ENCODE measurements around the gene NME9. TPM values are rescaled to one million over a fixed set of nuclear protein-coding genes. Genes with fewer than 3 reads are reported as not detected.

Gene NME9
- polyA plus RNA-seq, 6 donors from 2014 or later: 0.34 to 1.2 (median 0.87) TPM; not detected in 1

- H3K27ac Mint-ChIP-seq: no peak overlapping the region
- H3K9me3 Mint-ChIP-seq: peaks cover 3 to 14% (median 8%) of the 10 kb centered on the region in 7 donors
- peaks cover 53 to 77% (median 74%) of the 10 kb centered on the region in 3 donors for H3K27me3 Mint-ChIP-seq
- ATAC-seq (ENCODE audit: low read depth in 2 of 2) (no peak), DNase-seq (no peak)
- peaks cover 11 to 14% (median 13%) of the 10 kb centered on the region in 3 donors for H3K4me1 Mint-ChIP-seq
- no peak overlapping the region for H3K4me3 Mint-ChIP-seq
- peaks cover 0 to 9% of the 10 kb centered on the region in 2 donors for H3K36me3 Mint-ChIP-seq
Measured at GRCh38 chr3:138369151-138369900, 39.7 kb upstream of the NME9 start.

- Mint-ChIP-seq H3K27me3 (peaks cover 56 to 77% (median 73%) of the 10 kb centered on the region in 3 donors), H3K4me1 (peaks cover 11 to 14% (median 13%) of the 10 kb centered on the region in 3 donors), H3K9me3 (peaks cover 3 to 13% (median 7%) of the 10 kb centered on the region in 7 donors), H3K27ac (peak overlapping the region in 1 of 6 donors; percentile 17), H3K36me3 (peaks cover 0 to 8% of the 10 kb centered on the region in 2 donors), H3K4me3 (peak overlapping the region in 1 of 8 donors; percentile 2)
- no peak for ATAC-seq (ENCODE audit: low read depth in 2 of 2)
- no peak for DNase-seq
Measured at GRCh38 chr3:138367911-138368310, 38.3 kb upstream of the NME9 start.

- ATAC-seq (ENCODE audit: low read depth in 2 of 2) (no peak), DNase-seq (no peak)
- Mint-ChIP-seq H3K4me3 (no peak overlapping the region), H3K9me3 (peaks cover 3 to 13% (median 7%) of the 10 kb centered on the region in 7 donors), H3K27ac (no peak overlapping the region), H3K4me1 (peaks cover 11 to 14% (median 13%) of the 10 kb centered on the region in 3 donors), H3K27me3 (peaks cover 58 to 77% (median 75%) of the 10 kb centered on the region in 3 donors), H3K36me3 (peaks cover 0 to 8% of the 10 kb centered on the region in 2 donors)
Measured at GRCh38 chr3:138367326-138367850, 37.7 kb upstream of the NME9 start.

GRCh38 chr3:138366006-138366759 is 36.5 kb upstream of the NME9 start:
- H3K9me3 Mint-ChIP-seq: peaks cover 3 to 7% (median 5%) of the 10 kb centered on the region in 7 donors
- peaks cover under 1 to 5% (median 4%) of the 10 kb centered on the region in 3 donors for H3K4me1 Mint-ChIP-seq
- H3K27ac Mint-ChIP-seq: no peak overlapping the region
- H3K27me3 Mint-ChIP-seq: peaks cover 58 to 79% (median 76%) of the 10 kb centered on the region in 3 donors
- DNase-seq: no peak
- no peak overlapping the region for H3K4me3 Mint-ChIP-seq
- H3K36me3 Mint-ChIP-seq: peaks cover 0 to 7% of the 10 kb centered on the region in 2 donors
- ATAC-seq (ENCODE audit: low read depth in 2 of 2): no peak

GRCh38 chr3:138365253-138365555 is 35.6 kb upstream of the NME9 start:
- no peak for ATAC-seq (ENCODE audit: low read depth in 2 of 2)
- Mint-ChIP-seq H3K27me3 (peaks cover 61 to 80% (median 77%) of the 10 kb centered on the region in 3 donors), H3K4me3 (no peak overlapping the region), H3K4me1 (no peaks in the 10 kb centered on the region), H3K27ac (no peak overlapping the region), H3K9me3 (peaks cover 0 to 1% (median 0%) of the 10 kb centered on the region in 7 donors), H3K36me3 (no peaks in the 10 kb centered on the region)
- DNase-seq: no peak

- ATAC-seq (ENCODE audit: low read depth in 2 of 2) (no peak), DNase-seq (no peak)
- Mint-ChIP-seq H3K4me1 (no peaks in the 10 kb centered on the region), H3K9me3 (peaks cover 0 to 1% (median 0%) of the 10 kb centered on the region in 7 donors), H3K4me3 (no peak overlapping the region), H3K27me3 (peaks cover 61 to 83% (median 77%) of the 10 kb centered on the region in 3 donors), H3K27ac (no peak overlapping the region), H3K36me3 (no peaks in the 10 kb centered on the region)
Measured at GRCh38 chr3:138364356-138365252, 35.0 kb upstream of the NME9 start.

- DNase-seq: no peak
- no peak overlapping the region for H3K27ac Mint-ChIP-seq
- ATAC-seq (ENCODE audit: low read depth in 2 of 2): no peak
- no peaks in the 10 kb centered on the region for H3K9me3 Mint-ChIP-seq
- H3K27me3 Mint-ChIP-seq: peaks cover 72 to 86% (median 80%) of the 10 kb centered on the region in 3 donors
- no peaks in the 10 kb centered on the region for H3K4me1 Mint-ChIP-seq
- H3K36me3 Mint-ChIP-seq: no peaks in the 10 kb centered on the region
- no peak overlapping the region for H3K4me3 Mint-ChIP-seq
Measured at GRCh38 chr3:138363322-138363721, 33.7 kb upstream of the NME9 start.

GRCh38 chr3:138362538-138362937 is 32.9 kb upstream of the NME9 start:
- H3K36me3 Mint-ChIP-seq: no peaks in the 10 kb centered on the region
- no peak overlapping the region for H3K4me3 Mint-ChIP-seq
- no peaks in the 10 kb centered on the region for H3K4me1 Mint-ChIP-seq
- ATAC-seq (ENCODE audit: low read depth in 2 of 2): no peak
- DNase-seq: no peak
- no peaks in the 10 kb centered on the region for H3K9me3 Mint-ChIP-seq
- H3K27me3 Mint-ChIP-seq: peaks cover 70 to 86% (median 79%) of the 10 kb centered on the region in 3 donors
- H3K27ac Mint-ChIP-seq: no peak overlapping the region

GRCh38 chr3:138361561-138361971 is 31.9 kb upstream of the NME9 start:
- ATAC-seq (ENCODE audit: low read depth in 2 of 2) (no peak), DNase-seq (no peak)
- no peaks in the 10 kb centered on the region for H3K4me1 Mint-ChIP-seq
- no peaks in the 10 kb centered on the region for H3K36me3 Mint-ChIP-seq
- H3K4me3 Mint-ChIP-seq: no peak overlapping the region
- no peaks in the 10 kb centered on the region for H3K9me3 Mint-ChIP-seq
- peaks cover 75 to 90% (median 79%) of the 10 kb centered on the region in 3 donors for H3K27me3 Mint-ChIP-seq
- H3K27ac Mint-ChIP-seq: no peak overlapping the region

GRCh38 chr3:138360869-138361525 is 31.3 kb upstream of the NME9 start:
- Mint-ChIP-seq H3K9me3 (no peaks in the 10 kb centered on the region), H3K27me3 (peaks cover 75 to 86% (median 77%) of the 10 kb centered on the region in 3 donors), H3K4me3 (peak overlapping the region in 1 of 8 donors; percentile 29), H3K4me1 (no peaks in the 10 kb centered on the region), H3K36me3 (no peaks in the 10 kb centered on the region), H3K27ac (no peak overlapping the region)
- no peak for DNase-seq
- no peak for ATAC-seq (ENCODE audit: low read depth in 2 of 2)

- peak overlapping the region in 1 of 6 donors; percentile 58 for H3K27ac Mint-ChIP-seq
- no peaks in the 10 kb centered on the region for H3K9me3 Mint-ChIP-seq
- no peak overlapping the region for H3K4me3 Mint-ChIP-seq
- DNase-seq (no peak), ATAC-seq (ENCODE audit: low read depth in 2 of 2) (no peak)
- no peaks in the 10 kb centered on the region for H3K36me3 Mint-ChIP-seq
- H3K27me3 Mint-ChIP-seq: peaks cover 68 to 86% (median 75%) of the 10 kb centered on the region in 3 donors
- H3K4me1 Mint-ChIP-seq: no peaks in the 10 kb centered on the region
Measured at GRCh38 chr3:138359919-138360868, 30.5 kb upstream of the NME9 start.

Data from naive B cell (primary cell).